Parathyroid adenoma (tissue), 2 donors: ENCODE data around the gene TMEM98.
"Not testable (repeated sequence)": the region's sequence is repeated elsewhere in the genome, so short reads cannot be mapped to it uniquely, and the experiment has no call there.

ENCODE experiments used
- H2AFZ ChIP-seq: fragments of 300-600 bp; sonication (generic); one replicate; pipeline ENCODE4 v1.7.0; 2017; ENCODE audit warnings: antibody characterized with exemption, mild to moderate bottlenecking
- H3K27ac ChIP-seq: fragments of 300-600 bp; sonication (generic); one replicate; pipeline ENCODE4 v1.7.0; 2017
- H3K27me3 ChIP-seq: fragments of 300-600 bp; sonication (generic); one replicate; pipeline ENCODE4 v1.7.0; 2017; ENCODE audit warnings: low read length; ENCODE audit not compliant: control insufficient read depth, insufficient read depth
- H3K36me3 ChIP-seq: fragments of 300-600 bp; sonication (generic); one replicate; pipeline ENCODE4 v1.7.0; 2017; ENCODE audit warnings: low read length; ENCODE audit not compliant: control insufficient read depth, insufficient read depth
- H3K4me1 ChIP-seq: fragments of 300-600 bp; sonication (generic); one replicate; pipeline ENCODE4 v1.7.0; 2017; ENCODE audit warnings: control low read depth
- H3K4me2 ChIP-seq: fragments of 300-600 bp; sonication (generic); one replicate; pipeline ENCODE4 v1.7.0; 2017; ENCODE audit warnings: low read length
- H3K4me3 ChIP-seq: fragments of 300-600 bp; sonication (generic); one replicate; pipeline ENCODE4 v1.7.0; 2017; ENCODE audit warnings: low read depth, low read length
- H3K79me2 ChIP-seq: fragments of 300-600 bp; sonication (generic); one replicate; pipeline ENCODE4 v1.7.0; 2017; ENCODE audit warnings: control low read depth
- H3K9ac ChIP-seq: fragments of 300-600 bp; sonication (generic); one replicate; pipeline ENCODE4 v1.7.0; 2017; ENCODE audit warnings: mild to moderate bottlenecking
- H3K9me3 ChIP-seq: fragments of 300-600 bp; sonication (generic); one replicate; pipeline ENCODE4 v1.7.0; 2017; ENCODE audit warnings: low read length; ENCODE audit not compliant: control insufficient read depth
- TF ChIP-seq, protein P1 (sequence below): fragments of 300-600 bp; sonication (generic); IDR thresholded peaks from one replicate; pipeline ENCODE4 v1.7.0; 2017; ENCODE audit warnings: antibody characterized with exemption, mild to moderate bottlenecking
- donor health status: primary hyperparathyroidism.

TMEM98 gene

DNA sequence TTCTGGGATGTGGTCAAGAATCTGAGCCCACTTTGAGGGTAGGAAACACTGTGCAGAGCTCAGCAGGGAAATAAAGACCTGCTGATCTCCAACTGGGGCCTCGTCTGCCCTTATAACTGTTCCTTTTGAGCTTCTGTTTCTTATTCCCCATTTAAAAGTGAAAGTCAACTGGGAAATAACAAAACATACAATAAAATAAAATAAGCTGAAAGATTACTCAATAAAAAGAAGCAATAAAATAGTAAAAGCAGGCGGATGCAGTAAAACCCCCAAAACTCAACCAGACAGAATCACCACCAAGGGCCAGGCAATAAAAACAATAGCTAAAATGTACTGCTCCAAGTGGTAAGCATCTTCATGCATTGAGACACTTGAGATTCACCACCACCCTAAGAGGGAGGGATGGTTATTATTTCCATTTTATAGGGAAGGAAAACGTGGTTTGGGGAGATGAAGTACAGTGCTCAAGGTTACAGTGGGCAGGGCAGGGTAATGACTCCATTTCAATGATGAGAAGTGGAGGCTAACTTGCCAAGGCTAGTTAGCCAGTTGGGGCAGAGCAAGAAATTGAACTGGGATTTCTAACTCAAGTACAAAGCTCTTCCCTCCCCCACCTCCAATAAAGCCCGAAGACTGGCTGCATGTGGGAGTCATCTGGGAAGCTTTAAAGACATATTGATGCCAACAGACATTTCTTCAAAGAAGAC lies 57.2 kb downstream of the TMEM98 start:
- Histone ChIP-seq H3K27me3 (no peaks in the 10 kb centered on the region), H3K4me3 (no peak overlapping the region), H3K79me2 (no peaks in the 10 kb centered on the region), H3K9me3 (no peaks in the 10 kb centered on the region), H3K27ac (no peak overlapping the region), H2AFZ (no peak overlapping the region), H3K4me1 (no peaks in the 10 kb centered on the region), H3K36me3 (no peaks in the 10 kb centered on the region), H3K9ac (no peak overlapping the region), H3K4me2 (no peak overlapping the region)
- TF ChIP-seq, protein P1, sequence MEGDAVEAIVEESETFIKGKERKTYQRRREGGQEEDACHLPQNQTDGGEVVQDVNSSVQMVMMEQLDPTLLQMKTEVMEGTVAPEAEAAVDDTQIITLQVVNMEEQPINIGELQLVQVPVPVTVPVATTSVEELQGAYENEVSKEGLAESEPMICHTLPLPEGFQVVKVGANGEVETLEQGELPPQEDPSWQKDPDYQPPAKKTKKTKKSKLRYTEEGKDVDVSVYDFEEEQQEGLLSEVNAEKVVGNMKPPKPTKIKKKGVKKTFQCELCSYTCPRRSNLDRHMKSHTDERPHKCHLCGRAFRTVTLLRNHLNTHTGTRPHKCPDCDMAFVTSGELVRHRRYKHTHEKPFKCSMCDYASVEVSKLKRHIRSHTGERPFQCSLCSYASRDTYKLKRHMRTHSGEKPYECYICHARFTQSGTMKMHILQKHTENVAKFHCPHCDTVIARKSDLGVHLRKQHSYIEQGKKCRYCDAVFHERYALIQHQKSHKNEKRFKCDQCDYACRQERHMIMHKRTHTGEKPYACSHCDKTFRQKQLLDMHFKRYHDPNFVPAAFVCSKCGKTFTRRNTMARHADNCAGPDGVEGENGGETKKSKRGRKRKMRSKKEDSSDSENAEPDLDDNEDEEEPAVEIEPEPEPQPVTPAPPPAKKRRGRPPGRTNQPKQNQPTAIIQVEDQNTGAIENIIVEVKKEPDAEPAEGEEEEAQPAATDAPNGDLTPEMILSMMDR: no peak

DNA sequence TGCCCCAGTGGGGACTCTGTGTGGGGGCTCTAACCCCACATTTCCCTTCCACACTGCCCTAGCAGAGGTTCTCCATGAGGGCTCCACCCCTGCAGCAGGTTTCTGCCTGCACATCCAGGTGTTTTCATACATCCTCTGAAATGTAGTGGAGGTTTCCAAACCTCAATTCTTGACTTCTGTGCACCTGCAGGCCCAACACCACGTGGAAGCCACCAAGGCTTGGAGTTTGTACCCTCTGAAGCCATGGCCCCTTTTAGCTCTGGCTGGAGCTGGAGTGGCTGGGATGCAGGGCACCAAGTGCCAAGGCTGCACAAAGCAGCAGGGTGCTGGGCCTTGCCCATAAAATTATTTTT lies 59.5 kb downstream of the TMEM98 start:
- not testable (repeated sequence) for H3K79me2 ChIP-seq, H3K36me3 ChIP-seq, H3K27ac ChIP-seq

DNA sequence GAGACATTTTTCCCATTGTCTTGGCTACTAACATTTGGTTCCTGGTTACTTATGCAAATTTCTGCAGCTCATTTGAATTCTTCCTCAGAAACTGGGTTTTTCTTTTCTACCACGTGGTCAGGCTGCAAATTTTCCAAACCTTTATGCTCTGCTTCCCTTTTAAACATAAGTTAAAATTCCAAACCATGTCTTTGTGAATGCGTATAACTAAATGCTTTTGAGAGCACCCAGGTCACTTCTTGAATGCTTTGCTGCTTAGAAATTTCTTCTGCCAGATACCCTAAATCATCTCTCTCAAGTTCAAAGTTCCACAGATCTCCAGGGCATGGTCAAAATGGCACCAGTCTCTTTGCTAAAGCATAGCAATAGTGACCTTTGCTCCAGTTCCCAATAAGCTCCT lies 59.9 kb downstream of the TMEM98 start:
- not testable (repeated sequence) for H3K9ac ChIP-seq, H3K79me2 ChIP-seq, H3K36me3 ChIP-seq, H3K27ac ChIP-seq, H2AFZ ChIP-seq, H3K4me3 ChIP-seq, H3K9me3 ChIP-seq, H3K27me3 ChIP-seq, H3K4me2 ChIP-seq, H3K4me1 ChIP-seq

More for the DNA sequence above, 59.5 kb downstream of the TMEM98 start:
- not testable (repeated sequence) for H2AFZ ChIP-seq, H3K9ac ChIP-seq, H3K4me3 ChIP-seq, H3K9me3 ChIP-seq, H3K4me1 ChIP-seq, H3K27me3 ChIP-seq, H3K4me2 ChIP-seq

DNA sequence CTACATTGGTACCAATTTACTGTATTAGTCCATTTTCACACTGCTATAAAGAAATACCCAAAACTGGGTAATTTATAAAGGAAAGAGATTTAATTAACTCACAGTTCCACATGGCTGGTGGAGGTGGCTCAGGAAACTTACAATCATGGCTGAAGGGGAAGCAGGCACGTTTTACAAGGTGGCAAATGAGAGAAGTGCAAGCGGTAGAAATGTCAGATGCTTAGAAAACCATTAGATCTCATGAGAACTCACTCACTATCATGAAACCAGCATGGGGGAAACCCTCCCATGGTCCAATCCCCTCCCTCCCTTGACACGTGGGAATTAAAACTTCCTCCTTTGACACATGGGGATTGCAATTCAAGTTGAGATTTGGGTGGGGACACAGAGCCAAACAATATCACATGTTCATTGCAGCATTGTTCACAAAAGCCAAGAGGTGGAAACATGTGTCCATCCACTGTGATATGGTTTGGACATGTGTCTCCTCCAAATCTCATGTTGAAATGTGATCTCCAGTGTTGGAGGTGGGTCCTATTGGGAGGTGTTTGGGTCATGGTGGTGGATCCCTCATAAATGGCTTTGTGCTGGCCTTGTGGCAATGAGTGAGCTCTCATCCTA lies 60.6 kb downstream of the TMEM98 start:
- no peaks in the 10 kb centered on the region for H3K36me3 ChIP-seq

DNA sequence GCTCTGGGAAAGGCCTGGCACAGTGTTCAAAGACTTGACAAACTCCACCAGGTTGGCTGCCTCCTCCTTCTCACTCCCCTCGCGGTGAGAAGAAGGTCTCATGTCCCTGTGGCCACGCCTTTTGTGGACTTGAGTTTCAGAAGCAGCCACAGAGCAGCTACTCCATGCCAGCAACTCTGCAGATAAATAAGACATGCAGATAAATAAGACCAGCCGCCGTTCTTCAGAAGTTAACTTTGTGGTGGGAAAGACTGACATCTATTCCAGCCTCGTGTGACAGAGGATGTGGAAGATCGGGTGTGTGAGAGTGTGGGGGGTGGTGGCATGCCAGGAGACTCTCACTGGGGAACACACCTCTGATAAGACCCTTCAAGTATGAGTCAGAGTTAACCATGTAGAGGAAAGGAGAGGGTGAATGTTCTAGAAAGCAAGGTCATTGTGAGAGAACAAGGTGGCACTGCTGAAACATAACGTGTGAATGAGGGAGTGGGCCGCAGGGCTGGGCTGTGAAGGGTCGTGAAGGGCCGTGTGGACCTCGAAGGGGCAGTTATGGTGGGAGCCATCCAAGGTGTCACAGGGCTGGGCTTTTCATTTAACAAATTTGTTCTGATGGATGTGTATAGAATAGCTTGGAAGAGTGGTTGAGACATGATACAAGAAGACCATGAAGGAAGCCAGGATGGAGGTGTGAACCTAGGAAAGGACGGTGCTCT lies 64.5 kb downstream of the TMEM98 start:
- Histone ChIP-seq H3K4me1 (no peaks in the 10 kb centered on the region), H3K4me2 (no peak overlapping the region)
- TF ChIP-seq, protein P1: no peak

More for the DNA sequence above, 60.6 kb downstream of the TMEM98 start:
- Histone ChIP-seq H3K27ac (no peak overlapping the region), H3K4me3 (no peak overlapping the region), H3K4me1 (no peaks in the 10 kb centered on the region), H3K9ac (no peak overlapping the region), H3K9me3 (no peaks in the 10 kb centered on the region), H3K79me2 (no peaks in the 10 kb centered on the region), H3K27me3 (no peaks in the 10 kb centered on the region), H3K4me2 (no peak overlapping the region), H2AFZ (no peak overlapping the region)
- TF ChIP-seq, protein P1: no peak

More for the DNA sequence above, 64.5 kb downstream of the TMEM98 start:
- Histone ChIP-seq H3K79me2 (no peaks in the 10 kb centered on the region), H3K9me3 (no peaks in the 10 kb centered on the region), H3K4me3 (no peak overlapping the region), H3K27me3 (no peaks in the 10 kb centered on the region), H2AFZ (no peak overlapping the region), H3K9ac (no peak overlapping the region), H3K27ac (no peak overlapping the region), H3K36me3 (no peaks in the 10 kb centered on the region)
